ENCODE measurements around the gene RNASEH2C.

- TF ChIP-seq, protein P1, sequence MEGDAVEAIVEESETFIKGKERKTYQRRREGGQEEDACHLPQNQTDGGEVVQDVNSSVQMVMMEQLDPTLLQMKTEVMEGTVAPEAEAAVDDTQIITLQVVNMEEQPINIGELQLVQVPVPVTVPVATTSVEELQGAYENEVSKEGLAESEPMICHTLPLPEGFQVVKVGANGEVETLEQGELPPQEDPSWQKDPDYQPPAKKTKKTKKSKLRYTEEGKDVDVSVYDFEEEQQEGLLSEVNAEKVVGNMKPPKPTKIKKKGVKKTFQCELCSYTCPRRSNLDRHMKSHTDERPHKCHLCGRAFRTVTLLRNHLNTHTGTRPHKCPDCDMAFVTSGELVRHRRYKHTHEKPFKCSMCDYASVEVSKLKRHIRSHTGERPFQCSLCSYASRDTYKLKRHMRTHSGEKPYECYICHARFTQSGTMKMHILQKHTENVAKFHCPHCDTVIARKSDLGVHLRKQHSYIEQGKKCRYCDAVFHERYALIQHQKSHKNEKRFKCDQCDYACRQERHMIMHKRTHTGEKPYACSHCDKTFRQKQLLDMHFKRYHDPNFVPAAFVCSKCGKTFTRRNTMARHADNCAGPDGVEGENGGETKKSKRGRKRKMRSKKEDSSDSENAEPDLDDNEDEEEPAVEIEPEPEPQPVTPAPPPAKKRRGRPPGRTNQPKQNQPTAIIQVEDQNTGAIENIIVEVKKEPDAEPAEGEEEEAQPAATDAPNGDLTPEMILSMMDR (conservative IDR thresholded peaks at IDR 0.05 in 1 of 2, IDR thresholded peaks at IDR 0.05 in 1 of 2; ENCODE audit: extremely low read depth in 1 of 2, insufficient read depth in 1 of 2, low read depth in 1 of 2, low read length in 2 of 2) = no peak
- TF ChIP-seq EZH2 (IDR thresholded peaks at IDR 0.05; ENCODE audit: borderline replicate concordance, low read length) = no peak
Measured at GRCh38 chr11:65710421-65710820, 10.2 kb downstream of the RNASEH2C start.
